Left colon (tissue), 2 donors: ENCODE data around the gene RHPN2. TPM values are rescaled to one million over a fixed set of nuclear protein-coding genes. Genes with fewer than 3 reads are reported as not detected.

Experiments
- ATAC-seq: fragments of 200-7000 bp; cut with Tn5 transposase; one replicate; pipeline ENCODE4 v1.9.1; 2020; ENCODE audit warnings: mild to moderate bottlenecking, moderate library complexity
- DNase-seq, 2 donors: peaks; one replicate each; pipeline ENCODE4 v3.0.0-alpha.2; 2020
- intact Hi-C, 2 donors: fragments of 100-400 bp; cut with DNase I in 1 of 2; cut with micrococcal nuclease in 1 of 2; formaldehyde crosslinking; loops; one replicate each; pipeline versions ENCODE4 v1.11.2 to v1.14.0; 2022; cut with DNase I, micrococcal nuclease
- long read RNA-seq: library from polyadenylated mRNA; unstranded; transcript quantifications from one replicate; pipeline ENCODE4 v2.0.0, GENCODE V29; 2021
- total RNA-seq, 2 donors: library from RNA; stranded (reverse); fragmentation: NEBNext Ultra II Directional; extraction: Animal tissue kit (Norgen Biotek cat#: 25700); gene quantifications; one replicate each; pipeline ENCODE4 v1.2.1, GENCODE V29; 2021
- donor health status: DM: no; HTN: no; CAD: no.
- donor health status: DM: yes; HTN: yes; CAD: no.

Gene RHPN2
- 10 to 100 TPM; 86.5 to 87.5 TPM for total RNA-seq
- long read RNA-seq, partial matches to known transcripts = 25 of 37 reads
- long read RNA-seq, other reads (novel, unspliced or antisense) = 9 of 37 reads

- ATAC-seq (peak; percentile 82), DNase-seq (peak; percentile 83 to 85)
- intact Hi-C loops = no loop called here
Measured at GRCh38 chr19:33064792-33065550, at the start of gene RHPN2. Gene RHPN2, minus strand, starts transcription at chr19:33064888. Its CDS starts 36 bp downstream, at chr19:33064852.

GRCh38 chr19:33114312-33114711 lies 49.6 kb upstream of the RHPN2 start:
- intact Hi-C loops = no loop called here
- no peak for ATAC-seq
- no peak for DNase-seq

- no peak for ATAC-seq
- intact Hi-C loops = no loop called here
Measured at GRCh38 chr19:33111587-33111986, 46.9 kb upstream of the RHPN2 start.

GRCh38 chr19:33110137-33110910 lies 45.6 kb upstream of the RHPN2 start:
- intact Hi-C loops = no loop called here
- ATAC-seq = no peak
- no peak for DNase-seq

More at GRCh38 chr19:33111587-33111986, 46.9 kb upstream of the RHPN2 start:
- DNase-seq = no peak

- DNase-seq (no peak), ATAC-seq (no peak)
- intact Hi-C loops = no loop called here
Measured at GRCh38 chr19:33108161-33108560, 43.5 kb upstream of the RHPN2 start.

GRCh38 chr19:33102893-33103292 lies 38.2 kb upstream of the RHPN2 start:
- ATAC-seq (no peak), DNase-seq (no peak)
- intact Hi-C loops = no loop called here

- intact Hi-C loops = no loop called here
- DNase-seq = peak; percentile 70 to 84
- peak; percentile 99 for ATAC-seq
Measured at GRCh38 chr19:33100894-33101644, 36.4 kb upstream of the RHPN2 start.

GRCh38 chr19:33098055-33098534 lies 33.4 kb upstream of the RHPN2 start:
- ATAC-seq = peak; percentile 8
- intact Hi-C loops = no loop called here
- DNase-seq = peak in 1 of 2 donors; percentile 29

GRCh38 chr19:33096005-33096404 lies 31.3 kb upstream of the RHPN2 start:
- DNase-seq (no peak), ATAC-seq (peak; percentile 43)
- intact Hi-C loops = no loop called here

GRCh38 chr19:33094436-33095067 lies 29.9 kb upstream of the RHPN2 start:
- intact Hi-C loops = no loop called here
- no peak for DNase-seq
- ATAC-seq = peak; percentile 77

GRCh38 chr19:33093420-33094210 lies 28.9 kb upstream of the RHPN2 start:
- intact Hi-C loops = no loop called here
- no peak for ATAC-seq
- no peak for DNase-seq

GRCh38 chr19:33090179-33090578 lies 25.5 kb upstream of the RHPN2 start:
- DNase-seq (no peak), ATAC-seq (no peak)
- intact Hi-C loops = no loop called here

GRCh38 chr19:33089010-33089409 lies 24.3 kb upstream of the RHPN2 start:
- DNase-seq (no peak), ATAC-seq (no peak)
- intact Hi-C loops = loop anchor here in 1 of 2 donors (10.0 kb wide), 1 partner anchor 114 kb away; the partner anchor contains the start of genes CEP89 and FAAP24

GRCh38 chr19:33086955-33087354 lies 22.3 kb upstream of the RHPN2 start:
- ATAC-seq = peak; percentile 61
- DNase-seq = no peak
- intact Hi-C loops = loop anchor here in 1 of 2 donors (10.0 kb wide), 1 partner anchor 112 kb away; the partner anchor contains the start of genes CEP89 and FAAP24

GRCh38 chr19:33085570-33086128 lies 21.0 kb upstream of the RHPN2 start:
- ATAC-seq (no peak), DNase-seq (no peak)
- intact Hi-C loops = loop anchor here in 1 of 2 donors (10.0 kb wide), 1 partner anchor 111 kb away; the partner anchor contains the start of genes CEP89 and FAAP24

GRCh38 chr19:33080761-33081681 lies 16.3 kb upstream of the RHPN2 start, which contains the start of gene GPATCH1:
Gene GPATCH1, plus strand, starts transcription at chr19:33081181. Its CDS starts 13 bp downstream, at chr19:33081194.
- ATAC-seq (peak; percentile 87), DNase-seq (peak; percentile 85 to 92)
- intact Hi-C loops = loop anchor here in 1 of 2 donors (10.0 kb wide), 1 partner anchor 106 kb away; the partner anchor contains the start of genes CEP89 and FAAP24
